B cell (primary cell): Measurements from ENCODE around the gene FAM174C. TPM values are rescaled to one million over a fixed set of nuclear protein-coding genes. Genes with fewer than 3 reads are reported as not detected.

ENCODE experiments used
- ATAC-seq: fragments of 200-7000 bp; cut with Tn5 transposase; one replicate; pipeline ENCODE4 v1.10.0; 2021; ENCODE audit warnings: low read depth, mild to moderate bottlenecking, moderate number of reproducible peaks, moderate library complexity
- CTCF ChIA-PET: fragments of 350-600 bp; sonication (Branson Sonifier 250); formaldehyde crosslinking; loops from one replicate; lab custom pipeline; 2021; ENCODE audit warnings: antibody characterized with exemption, inconsistent platforms; lab: Charles Lee
- POLR2A ChIA-PET: fragments of 350-600 bp; sonication (Branson Sonifier 250); formaldehyde crosslinking; loops from one replicate; lab custom pipeline; 2021; ENCODE audit warnings: antibody characterized with exemption; lab: Charles Lee
- DNase-seq: peaks from one replicate; pipeline ENCODE4 v3.0.0; 2013
- H2AFZ ChIP-seq: 2 replicates; pipeline ENCODE4 v1.6.1; 2012; ENCODE audit warnings: mild to moderate bottlenecking, low read depth, low read length; ENCODE audit not compliant: insufficient read depth, poor library complexity, severe bottlenecking
- H3K27ac ChIP-seq, 2 donors: 1 replicate in 1 of 2; 2 replicates in 1 of 2; pipeline ENCODE4 v1.5.1; 2012 to 2013; ENCODE audit warnings: low read length in 2 of 2, mild to moderate bottlenecking in 2 of 2, moderate library complexity in 1 of 2
- H3K27me3 ChIP-seq, 4 experiments: fragments of 200-600 bp in 1 of 4; sonication (generic) in 1 of 4; replicated peaks in 1 of 4; 1 replicate in 2 of 4; 2 replicates in 2 of 4; pipeline versions ENCODE4 v1.6.1 to v1.7.0; 2013 to 2016; ENCODE audit warnings: low read length in 3 of 4, mild to moderate bottlenecking in 2 of 4, mixed read lengths in 1 of 4, moderate library complexity in 1 of 4; ENCODE audit not compliant: insufficient read depth in 4 of 4, control insufficient read depth in 3 of 4; ENCODE audit errors: control extremely low read depth in 1 of 4
- H3K36me3 ChIP-seq, 2 experiments: replicated peaks in 1 of 2; 1 replicate in 1 of 2; 2 replicates in 1 of 2; pipeline versions ENCODE4 v1.6.1 to v1.7.1; 2013; ENCODE audit warnings: low read length in 1 of 2; ENCODE audit not compliant: insufficient read depth in 2 of 2, control insufficient read depth in 1 of 2; ENCODE audit errors: control extremely low read depth in 1 of 2, extremely low read depth in 1 of 2
- H3K4me1 ChIP-seq, 2 donors: fragments of 200-600 bp in 1 of 2; sonication (generic) in 1 of 2; 1 replicate in 1 of 2; 2 replicates in 1 of 2; pipeline versions ENCODE4 v1.5.1 to v1.6.1; 2013 to 2017; ENCODE audit warnings: low read length in 2 of 2; ENCODE audit not compliant: control insufficient read depth in 2 of 2, insufficient read depth in 2 of 2
- H3K4me2 ChIP-seq: replicated peaks from 2 replicates; pipeline ENCODE3; 2012; ENCODE audit warnings: mild to moderate bottlenecking, low read depth, low read length; ENCODE audit not compliant: poor library complexity, severe bottlenecking
- H3K4me3 ChIP-seq, 5 experiments: fragments of 200-600 bp in 1 of 5; sonication (generic) in 1 of 5; 1 replicate in 3 of 5; 2 replicates in 2 of 5; pipeline versions ENCODE4 v1.5.1 to v1.7.0; 2011 to 2016; ENCODE audit warnings: low read length in 4 of 5, mild to moderate bottlenecking in 4 of 5, low read depth in 2 of 5, control low read depth in 1 of 5, moderate library complexity in 1 of 5; ENCODE audit not compliant: insufficient read depth in 1 of 5; ENCODE audit errors: control extremely low read depth in 1 of 5, extremely low read depth in 1 of 5
- H3K79me2 ChIP-seq: fragments of 200-600 bp; sonication (generic); one replicate; pipeline ENCODE4 v1.6.0; 2016; ENCODE audit warnings: low read length; ENCODE audit not compliant: control insufficient read depth, insufficient read depth
- H3K9ac ChIP-seq: fragments of 200-600 bp; sonication (generic); 2 replicates; pipeline ENCODE4 v1.6.1; 2017; ENCODE audit warnings: mild to moderate bottlenecking, low read length, moderate library complexity
- H3K9me3 ChIP-seq, 3 donors: one replicate each; pipeline versions ENCODE4 v1.6.1 to v1.7.1; 2013; ENCODE audit warnings: low read length in 2 of 3; ENCODE audit not compliant: control insufficient read depth in 2 of 3, insufficient read depth in 1 of 3; ENCODE audit errors: control extremely low read depth in 1 of 3
- H4K20me1 ChIP-seq: 2 replicates; pipeline ENCODE4 v1.6.0; 2012; ENCODE audit warnings: mild to moderate bottlenecking, low read length; ENCODE audit not compliant: insufficient read depth, control insufficient read depth, poor library complexity, severe bottlenecking
- H3K27ac Mint-ChIP-seq: one replicate; pipeline ENCODE4 v1.8.0; 2021; ENCODE audit warnings: mixed read lengths
- H3K27me3 Mint-ChIP-seq: one replicate; pipeline ENCODE4 v1.8.0; 2021; ENCODE audit warnings: mixed read lengths
- H3K4me1 Mint-ChIP-seq: one replicate; pipeline ENCODE4 v1.8.0; 2021; ENCODE audit warnings: mixed read lengths
- H3K4me3 Mint-ChIP-seq: one replicate; pipeline ENCODE4 v1.8.0; 2021; ENCODE audit warnings: mixed read lengths
- H3K9me3 Mint-ChIP-seq: one replicate; pipeline ENCODE4 v1.8.0; 2022; ENCODE audit warnings: mixed read lengths; ENCODE audit not compliant: insufficient read depth
- CTCF ChIP-seq: fragments of 200-600 bp; IDR thresholded peaks from one replicate; pipeline ENCODE4 v1.8.0; 2022; ENCODE audit warnings: antibody characterized with exemption, mild to moderate bottlenecking
- EZH2 ChIP-seq: IDR thresholded peaks from 2 replicates; pipeline ENCODE4 v1.6.1; 2012; ENCODE audit warnings: borderline replicate concordance, low read depth, mild to moderate bottlenecking, moderate library complexity, low read length; ENCODE audit not compliant: insufficient read depth, poor library complexity, severe bottlenecking
- WGBS: methylation state at CpG from one replicate; pipeline ENCODE4 v1.1.5; 2013; ENCODE audit warnings: missing lambda C conversion rate; ENCODE audit not compliant: insufficient coverage; 5-methylcytosine and 5-hydroxymethylcytosine counted together
- intact Hi-C: fragments of 100-400 bp; cut with micrococcal nuclease; formaldehyde crosslinking; loops from one replicate; pipeline ENCODE4 v1.10.0; 2022
- polyA plus RNA-seq: library from polyadenylated mRNA; depleted of rRNA; stranded (reverse); fragments of >200 nt; gene quantifications from 2 replicates; pipeline ENCODE4 v1.2.3, GENCODE V29; 2012
- total RNA-seq, 2 donors: library from RNA; stranded (reverse); fragments of 120-200 nt in 1 of 2; gene quantifications; 1 replicate in 1 of 2; 2 replicates in 1 of 2; pipeline versions ENCODE4 v1.2.3 to v1.2.4, GENCODE V29; 2013 to 2022

The FAM174C gene
- total and polyA plus RNA-seq, 2 donors (not counting 1 experiment from before 2014, with no cell fraction given): 41.1 to 70.6 TPM

GRCh38 chr19:1311543-1312091 is 36.3 kb downstream of the FAM174C start:
- ChIA-PET POLR2A (no interaction called here), CTCF (no interaction called here)
- H3K27ac ChIP-seq: no peak overlapping the region
- H3K27me3 ChIP-seq: peaks cover 0 to 36% (median 10%) of the 10 kb centered on the region in 4 experiments
- no peak overlapping the region for H3K4me3 ChIP-seq
- H3K27me3 Mint-ChIP-seq: no peaks in the 10 kb centered on the region
- H3K9ac ChIP-seq: no peak overlapping the region
- no peaks in the 10 kb centered on the region for H3K79me2 ChIP-seq
- no peaks in the 10 kb centered on the region for H3K9me3 Mint-ChIP-seq
- no peak for DNase-seq
- no peaks in the 10 kb centered on the region for H4K20me1 ChIP-seq
- no peaks in the 10 kb centered on the region for H3K4me1 Mint-ChIP-seq
- H3K27ac Mint-ChIP-seq: no peak overlapping the region
- no peak overlapping the region for H2AFZ ChIP-seq
- peaks cover 9 to 12% of the 10 kb centered on the region in 2 donors for H3K4me1 ChIP-seq
- H3K36me3 ChIP-seq: no peaks in the 10 kb centered on the region
- peaks cover 0 to 8% (median 0%) of the 10 kb centered on the region in 3 donors for H3K9me3 ChIP-seq
- H3K4me3 Mint-ChIP-seq: no peak overlapping the region
- no peak overlapping the region for H3K4me2 ChIP-seq
- TF ChIP-seq CTCF (no peak), EZH2 (no peak)
- no peak for ATAC-seq
- intact Hi-C loops: no loop called here
- WGBS: 87% methylated on average over 20 of the region's 21 CpGs

GRCh38 chr19:1312767-1313694 is 37.7 kb downstream of the FAM174C start:
- Histone ChIP-seq H2AFZ (no peak overlapping the region), H3K27ac (no peak overlapping the region), H3K4me3 (no peak overlapping the region), H3K27me3 (peaks cover 0 to 47% (median 15%) of the 10 kb centered on the region in 4 experiments), H4K20me1 (no peaks in the 10 kb centered on the region), H3K4me1 (peaks cover 9 to 12% of the 10 kb centered on the region in 2 donors), H3K4me2 (no peak overlapping the region), H3K36me3 (no peaks in the 10 kb centered on the region), H3K9ac (no peak overlapping the region), H3K79me2 (no peaks in the 10 kb centered on the region), H3K9me3 (peaks cover 0 to 9% (median 0%) of the 10 kb centered on the region in 3 donors)
- no peak for DNase-seq
- no peak for ATAC-seq
- ChIA-PET POLR2A (no interaction called here), CTCF (no interaction called here)
- no peaks in the 10 kb centered on the region for H3K9me3 Mint-ChIP-seq
- peaks cover 3% of the 10 kb centered on the region for H3K27me3 Mint-ChIP-seq
- no peak for TF ChIP-seq EZH2
- TF ChIP-seq CTCF: no peak
- intact Hi-C loops: no loop called here
- WGBS: 90% methylated on average over 58 of the region's 61 CpGs
- H3K27ac Mint-ChIP-seq: no peak overlapping the region
- H3K4me1 Mint-ChIP-seq: no peaks in the 10 kb centered on the region
- H3K4me3 Mint-ChIP-seq: no peak overlapping the region
